ENCODE data around the gene MACROD2.

DNA sequence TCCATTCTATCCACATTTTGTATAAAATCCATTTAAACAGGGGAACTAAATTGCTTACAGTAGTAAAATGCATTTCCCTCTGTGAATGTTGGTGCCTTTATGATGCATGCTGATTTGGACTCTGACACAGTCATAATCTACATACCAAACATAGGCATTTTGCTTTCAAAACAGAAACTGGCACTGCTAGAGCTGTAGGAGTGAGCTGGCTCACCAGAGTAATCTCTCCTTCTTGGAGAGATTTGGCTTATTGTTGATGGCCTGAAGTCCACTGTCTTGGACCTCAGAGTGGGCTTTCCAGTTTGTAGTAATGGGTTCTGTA lies 705.3 kb downstream of the MACROD2 start:
- TF ChIP-seq POLR2A (IDR thresholded peaks at IDR 0.05; ENCODE audit: low read depth, low read length) (no peak), SPI1 (IDR thresholded peaks at IDR 0.05; ENCODE audit: low read depth, low read length) (no peak), POLR2AphosphoS5 (IDR thresholded peaks at IDR 0.05; ENCODE audit: low read depth, low read length) (no peak), TAF1 (IDR thresholded peaks at IDR 0.05; ENCODE audit: low read depth, low read length) (no peak), PAX5 (IDR thresholded peaks at IDR 0.05; ENCODE audit: insufficient read depth, low read length, severe bottlenecking) (no peak)
